ENCODE results near the gene PALLD.

Gene PALLD

DNA sequence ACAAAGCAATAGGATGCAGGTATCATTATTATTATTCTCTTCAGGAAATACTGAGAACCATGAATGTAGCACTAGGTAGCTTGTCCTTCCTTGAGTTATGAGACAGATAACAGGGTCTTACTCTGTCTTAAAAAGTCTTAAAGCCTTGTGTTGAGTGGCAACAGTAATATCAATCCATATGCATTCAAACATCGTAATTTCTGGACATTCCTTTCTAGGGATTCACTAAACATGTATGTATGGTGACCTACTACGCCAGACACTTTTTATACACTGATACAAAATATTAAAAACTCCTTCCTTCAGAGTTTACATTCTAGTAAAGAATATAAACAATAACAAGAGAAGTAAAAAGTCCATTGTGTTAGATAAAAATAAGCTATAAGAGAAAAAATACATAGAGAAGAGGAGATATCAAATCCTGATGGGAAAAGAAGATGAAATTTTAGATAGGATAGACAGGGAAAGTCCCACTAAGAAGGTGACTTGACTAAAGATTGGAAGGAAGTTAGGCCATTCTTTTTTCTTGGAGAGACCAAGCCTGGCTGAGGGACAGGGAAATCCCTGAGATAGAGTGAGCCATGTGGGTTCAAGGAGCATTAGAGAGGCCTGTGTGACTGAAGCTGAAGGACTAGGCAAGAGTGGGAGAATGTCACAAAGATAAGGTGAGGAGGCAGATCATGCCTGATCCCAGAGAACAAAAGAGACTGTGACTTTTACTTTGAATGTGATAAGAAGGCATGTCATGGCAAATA, 11.5 kb upstream of the PALLD start:
- Histone ChIP-seq H3K27ac (no peak overlapping the region), H3K4me3 (no peak overlapping the region)
- TF ChIP-seq, protein P1, sequence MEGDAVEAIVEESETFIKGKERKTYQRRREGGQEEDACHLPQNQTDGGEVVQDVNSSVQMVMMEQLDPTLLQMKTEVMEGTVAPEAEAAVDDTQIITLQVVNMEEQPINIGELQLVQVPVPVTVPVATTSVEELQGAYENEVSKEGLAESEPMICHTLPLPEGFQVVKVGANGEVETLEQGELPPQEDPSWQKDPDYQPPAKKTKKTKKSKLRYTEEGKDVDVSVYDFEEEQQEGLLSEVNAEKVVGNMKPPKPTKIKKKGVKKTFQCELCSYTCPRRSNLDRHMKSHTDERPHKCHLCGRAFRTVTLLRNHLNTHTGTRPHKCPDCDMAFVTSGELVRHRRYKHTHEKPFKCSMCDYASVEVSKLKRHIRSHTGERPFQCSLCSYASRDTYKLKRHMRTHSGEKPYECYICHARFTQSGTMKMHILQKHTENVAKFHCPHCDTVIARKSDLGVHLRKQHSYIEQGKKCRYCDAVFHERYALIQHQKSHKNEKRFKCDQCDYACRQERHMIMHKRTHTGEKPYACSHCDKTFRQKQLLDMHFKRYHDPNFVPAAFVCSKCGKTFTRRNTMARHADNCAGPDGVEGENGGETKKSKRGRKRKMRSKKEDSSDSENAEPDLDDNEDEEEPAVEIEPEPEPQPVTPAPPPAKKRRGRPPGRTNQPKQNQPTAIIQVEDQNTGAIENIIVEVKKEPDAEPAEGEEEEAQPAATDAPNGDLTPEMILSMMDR (IDR thresholded peaks at IDR 0.05), result no peak
- no peak for DNase-seq (ENCODE audit: low spot score)

DNA sequence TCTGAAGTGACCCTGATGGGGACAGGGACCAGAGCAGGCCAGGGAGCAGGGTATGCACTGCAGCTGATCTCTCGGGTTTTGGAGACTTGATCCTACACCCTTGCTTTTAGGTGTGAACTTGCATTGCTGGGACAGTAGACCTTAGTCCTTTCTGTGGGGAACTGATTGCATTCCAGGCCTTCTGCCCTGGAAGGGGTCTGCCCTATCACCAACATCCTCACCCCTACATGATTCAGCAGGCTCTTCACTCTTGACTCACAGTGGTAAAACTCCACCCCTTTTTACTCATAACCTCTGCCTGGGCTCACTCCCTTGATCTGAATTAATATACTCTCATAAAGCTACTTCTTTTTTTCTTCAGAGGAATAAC, 10.0 kb upstream of the PALLD start:
- no peak for DNase-seq (ENCODE audit: low spot score)
- TF ChIP-seq, protein P1 (IDR thresholded peaks at IDR 0.05), result no peak
- H3K4me3 ChIP-seq, result no peak overlapping the region
- no peak overlapping the region for H3K27ac ChIP-seq

DNA sequence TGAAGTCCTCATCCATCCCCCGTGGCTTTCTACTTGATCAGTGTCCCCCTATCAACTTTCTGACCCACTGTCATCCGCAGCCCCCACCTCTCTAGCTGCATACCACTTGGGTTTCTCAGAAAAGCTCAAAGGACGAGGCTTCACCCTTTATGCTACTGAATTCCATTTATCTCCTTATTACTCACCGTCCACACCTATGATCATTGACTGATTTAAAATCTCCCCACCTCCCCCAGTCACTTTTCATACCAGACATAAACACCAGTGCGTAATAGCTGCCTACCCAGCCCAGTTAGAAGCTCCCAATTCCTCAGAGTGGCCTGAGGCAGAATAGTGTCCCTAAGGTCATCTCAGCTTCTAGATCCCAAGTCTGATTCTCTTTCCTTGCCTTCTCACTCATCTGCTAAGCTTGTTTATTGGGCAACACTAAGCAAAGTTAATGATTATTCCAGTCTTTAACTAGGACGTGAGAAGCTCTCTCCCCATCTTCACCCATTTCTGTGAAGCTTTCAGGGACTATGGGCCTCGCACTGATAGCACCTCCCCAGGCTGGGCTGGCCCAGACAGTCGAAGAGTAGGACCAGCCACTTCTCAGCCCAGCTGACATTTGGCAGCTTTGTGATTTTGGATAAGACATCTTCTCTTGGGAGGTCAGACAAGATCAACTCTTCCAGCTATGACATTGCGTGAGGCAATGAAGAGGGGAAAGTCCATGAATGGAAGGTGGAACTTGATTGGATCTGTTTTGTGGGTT, 9.4 kb upstream of the PALLD start:
- DNase-seq (ENCODE audit: low spot score), result no peak
- Histone ChIP-seq H3K4me3 (no peak overlapping the region), H3K27ac (no peak overlapping the region)
- TF ChIP-seq, protein P1 (IDR thresholded peaks at IDR 0.05), result no peak

DNA sequence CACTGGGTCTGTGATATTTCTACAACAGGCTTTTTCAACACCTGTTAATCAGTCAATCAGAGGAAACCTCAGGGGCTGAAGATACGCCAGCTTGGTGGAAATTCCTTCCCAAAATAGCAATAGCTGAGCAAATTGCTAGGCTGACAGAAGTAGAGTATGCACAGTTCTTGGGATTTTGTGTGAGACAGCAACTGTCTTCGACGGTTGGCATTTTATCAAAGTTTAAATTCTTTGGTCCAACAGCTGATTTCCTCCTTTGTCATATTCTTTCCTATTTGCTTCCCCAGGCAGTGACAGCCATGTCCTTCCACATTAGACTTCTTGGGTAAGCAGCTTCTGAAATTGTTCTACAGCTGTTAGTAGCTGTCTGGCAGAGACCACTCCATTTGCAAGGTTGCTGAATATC, 8.0 kb upstream of the PALLD start:
- H3K4me3 ChIP-seq, result no peak overlapping the region
- TF ChIP-seq, protein P1 (IDR thresholded peaks at IDR 0.05), result no peak
- no peak for DNase-seq (ENCODE audit: low spot score)
- H3K27ac ChIP-seq, result no peak overlapping the region

DNA sequence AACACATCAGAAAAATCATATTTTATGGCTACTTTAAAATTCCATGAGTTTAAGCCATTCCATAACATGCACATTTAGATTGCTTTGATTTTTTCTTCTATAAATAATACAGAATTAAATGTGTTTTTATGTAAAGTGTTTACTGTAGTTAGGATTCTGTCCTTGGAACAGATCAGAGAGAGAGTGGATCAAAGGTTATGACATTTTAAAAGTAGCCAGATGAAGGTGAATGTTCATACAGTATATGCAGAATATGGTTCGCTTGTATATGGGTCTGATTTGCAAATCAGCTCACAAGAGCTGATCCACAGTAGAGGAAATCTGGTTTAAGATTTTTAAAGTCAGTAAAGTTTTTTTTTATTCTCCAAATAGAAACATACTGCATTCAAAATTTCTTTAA, 7.2 kb upstream of the PALLD start:
- DNase-seq (ENCODE audit: low spot score), result no peak
- no peak overlapping the region for H3K4me3 ChIP-seq
- TF ChIP-seq, protein P1 (IDR thresholded peaks at IDR 0.05), result no peak
- H3K27ac ChIP-seq, result no peak overlapping the region

DNA sequence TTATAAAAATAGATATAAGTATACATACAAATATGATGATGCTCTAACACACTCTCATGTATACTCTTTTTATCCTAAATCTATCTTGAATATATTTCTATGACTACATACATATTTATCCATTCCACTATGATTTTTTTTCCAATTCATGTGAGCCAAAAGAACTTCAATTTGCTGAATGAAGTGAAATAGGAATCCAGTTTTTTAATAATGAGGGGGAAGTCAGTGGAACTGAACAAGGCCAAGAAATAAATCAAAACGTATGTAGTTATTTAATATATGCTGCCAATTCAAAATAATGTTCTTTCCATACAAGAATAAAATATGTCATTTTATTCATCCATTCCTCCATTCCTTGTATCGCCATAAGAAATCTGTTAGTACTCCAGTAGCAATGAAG, 6.1 kb upstream of the PALLD start:
- Histone ChIP-seq H3K4me3 (no peak overlapping the region), H3K27ac (no peak overlapping the region)
- DNase-seq (ENCODE audit: low spot score), result no peak
- TF ChIP-seq, protein P1 (IDR thresholded peaks at IDR 0.05), result no peak

DNA sequence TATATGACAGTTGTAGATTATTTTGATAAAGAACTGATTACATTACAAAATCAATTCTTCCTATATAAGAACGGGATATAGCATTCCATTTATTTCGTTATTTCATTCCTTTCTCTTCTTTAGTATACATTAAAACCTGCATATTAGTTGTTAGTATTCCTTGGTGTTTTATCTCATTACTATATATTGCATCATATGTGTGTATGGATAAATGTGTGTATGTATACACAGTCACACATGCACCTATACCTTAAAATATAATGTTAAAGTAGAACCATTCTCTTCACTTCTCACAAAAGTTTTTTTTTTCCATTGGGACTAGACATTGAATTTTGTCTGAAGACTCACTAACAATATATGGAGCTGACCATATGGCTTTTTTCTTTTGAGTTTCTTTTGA, 5.3 kb upstream of the PALLD start:
- DNase-seq (ENCODE audit: low spot score), result no peak
- Histone ChIP-seq H3K27ac (no peak overlapping the region), H3K4me3 (no peak overlapping the region)
- TF ChIP-seq, protein P1 (IDR thresholded peaks at IDR 0.05), result no peak

Data from coronary artery (tissue), 2 donors.